CD4-positive, alpha-beta T cell treated with Interleukin-17A for 1 hour (primary cell): ENCODE data around the gene DUS1L.

Source experiments
- DNase-seq: peaks from one replicate; pipeline ENCODE4 v3.0.0-alpha.2; 2020

The DUS1L gene

DNA sequence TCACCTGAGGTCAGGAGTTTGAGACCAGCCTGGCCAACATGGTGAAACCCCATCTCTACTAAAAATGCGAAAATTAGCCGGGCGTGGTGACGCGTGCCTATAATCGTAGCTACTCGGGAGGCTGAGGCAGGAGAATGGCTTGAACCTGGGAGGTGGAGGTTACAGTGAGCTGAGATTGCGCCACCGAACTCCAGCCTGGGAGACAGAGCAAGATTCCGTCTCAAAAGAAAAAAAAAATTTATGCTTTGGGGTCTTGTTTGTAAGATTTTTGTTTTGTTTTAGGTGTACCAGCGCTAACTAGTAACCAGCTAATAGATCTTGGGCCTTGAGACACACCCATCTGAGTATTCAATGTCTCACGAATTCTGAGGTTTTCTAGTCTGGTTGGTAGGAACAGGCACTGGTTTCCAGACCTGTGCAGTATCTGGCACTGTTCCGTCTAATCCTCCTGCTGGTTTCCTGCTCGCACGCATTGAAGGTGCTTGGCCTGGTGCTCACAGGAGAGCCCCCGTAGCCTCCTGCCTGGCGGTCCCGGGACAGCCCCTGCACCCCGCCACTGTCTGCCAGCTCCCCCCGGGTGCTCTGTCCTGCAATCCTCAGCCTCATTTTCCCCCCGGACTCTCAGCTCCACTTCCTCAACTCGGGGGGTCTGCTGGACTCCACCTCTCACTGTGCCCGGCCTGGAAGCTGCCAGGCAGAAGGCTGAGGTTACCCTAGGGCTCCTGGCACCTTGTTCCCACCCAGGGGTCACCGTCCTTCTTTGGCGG lies 10.6 kb upstream of the DUS1L start:
- DNase-seq: no peak

GRCh38 chr17:82073446-82073845 lies 7.8 kb upstream of the DUS1L start:
- no peak for DNase-seq

DNA sequence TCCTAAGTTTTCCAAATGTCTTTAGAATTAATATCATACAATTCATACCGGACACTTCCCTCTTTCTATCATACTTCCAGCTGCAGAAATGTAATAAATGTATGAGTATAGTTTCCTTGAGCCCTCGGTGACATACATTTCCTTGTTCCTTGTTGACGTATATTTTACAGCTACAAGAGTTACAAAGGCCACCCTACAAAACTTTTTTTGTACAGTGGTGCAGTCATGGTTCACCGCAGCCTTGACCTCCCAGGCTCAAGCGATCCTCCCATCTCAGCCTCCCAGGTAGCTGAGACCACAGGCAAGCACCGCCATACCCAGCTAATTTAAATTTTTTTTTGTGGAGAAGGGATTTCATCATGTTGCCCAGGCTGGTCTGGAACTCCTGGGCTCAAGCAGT lies 7.2 kb upstream of the DUS1L start:
- no peak for DNase-seq

DNA sequence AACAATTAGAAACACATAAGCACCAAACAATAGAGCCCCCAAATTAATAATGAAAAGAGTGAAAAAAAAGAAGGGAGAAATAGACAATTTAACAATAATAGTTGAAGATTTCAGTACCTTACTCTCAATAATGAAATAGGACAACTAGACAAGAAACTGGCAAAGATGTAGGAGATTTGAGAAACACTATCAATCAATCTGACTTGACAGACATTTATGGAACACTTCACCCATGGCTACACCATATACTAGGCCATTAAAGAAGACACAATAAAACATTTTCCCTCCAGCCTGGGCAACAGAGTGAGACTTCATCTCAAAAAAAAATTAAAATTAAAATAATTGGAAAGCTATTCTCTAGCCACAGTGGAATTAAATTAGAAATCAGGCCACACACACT lies 5.0 kb upstream of the DUS1L start:
- no peak for DNase-seq

DNA sequence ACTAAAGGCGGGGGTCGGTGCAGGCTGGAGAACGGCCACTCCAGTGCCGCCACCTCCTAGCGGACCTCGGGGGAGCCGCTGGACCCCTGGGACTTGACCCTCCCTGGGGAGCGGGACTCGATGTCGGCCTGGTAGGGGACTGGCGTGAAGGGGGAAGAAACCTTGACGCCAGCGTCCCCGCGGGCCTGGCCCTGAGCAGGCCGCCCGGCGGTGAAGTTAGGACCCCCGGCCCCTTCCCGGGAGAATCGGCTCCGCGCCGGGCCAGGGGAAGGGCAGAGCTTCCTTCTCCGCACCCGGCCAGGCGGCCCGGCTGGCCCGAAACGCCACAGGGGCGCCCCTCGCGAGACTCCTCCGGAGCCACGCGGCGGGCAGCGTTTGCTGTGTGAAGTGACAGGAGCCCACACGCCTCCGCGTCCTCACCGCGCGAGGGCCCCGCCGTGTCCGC lies 389 bp downstream of the DUS1L start:
- no peak for DNase-seq

GRCh38 chr17:82064433-82065192 lies 991 bp downstream of the DUS1L start:
- no peak for DNase-seq

DNA sequence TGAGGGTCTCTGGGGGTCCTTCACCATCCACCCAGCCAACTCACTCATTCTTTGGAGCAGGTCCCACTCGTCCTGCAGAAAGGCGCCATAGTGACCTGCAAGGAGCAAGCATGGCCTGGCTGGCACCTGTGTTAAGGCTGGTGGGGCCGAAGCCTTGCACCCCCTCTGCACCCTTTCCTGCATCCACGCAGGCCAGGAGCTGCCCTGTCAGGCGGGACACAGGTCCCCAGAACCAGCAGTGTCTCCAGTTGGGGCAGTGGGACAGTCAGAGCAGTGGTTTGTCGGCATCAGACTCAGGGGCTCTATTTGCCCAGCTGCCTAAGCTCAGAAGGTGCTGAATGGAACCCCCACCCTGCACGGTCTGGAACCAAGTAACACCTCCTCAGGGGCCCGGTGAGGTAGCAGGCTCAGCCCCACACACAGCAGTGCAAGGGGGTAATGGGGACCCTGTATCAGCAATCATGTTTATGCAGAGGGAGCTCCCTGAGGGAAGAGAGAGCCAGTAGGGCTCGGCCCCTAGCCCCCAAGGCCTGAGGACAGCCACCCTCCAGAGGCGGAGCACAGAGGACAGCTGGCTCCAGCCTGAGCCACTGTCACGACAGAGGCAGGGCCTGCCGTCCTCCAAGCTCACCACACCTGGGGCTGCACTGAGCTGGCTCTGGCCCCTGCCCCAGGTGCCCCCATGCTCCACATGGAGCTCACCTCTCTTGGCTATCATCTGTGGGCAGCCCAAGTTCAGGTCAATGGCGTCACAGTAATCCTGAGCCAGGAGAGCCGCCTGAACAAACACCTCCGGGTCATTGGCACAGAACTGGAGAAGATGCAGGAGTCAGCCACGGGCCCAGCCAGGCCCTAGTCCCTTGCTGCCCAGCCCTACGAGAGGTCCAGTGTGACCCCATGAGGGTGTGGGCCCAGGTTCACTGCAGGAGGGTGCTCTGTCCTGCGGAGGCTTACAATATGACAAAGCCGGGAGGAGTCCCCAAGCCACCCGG lies 1.9 kb downstream of the DUS1L start:
- DNase-seq: no peak

DNA sequence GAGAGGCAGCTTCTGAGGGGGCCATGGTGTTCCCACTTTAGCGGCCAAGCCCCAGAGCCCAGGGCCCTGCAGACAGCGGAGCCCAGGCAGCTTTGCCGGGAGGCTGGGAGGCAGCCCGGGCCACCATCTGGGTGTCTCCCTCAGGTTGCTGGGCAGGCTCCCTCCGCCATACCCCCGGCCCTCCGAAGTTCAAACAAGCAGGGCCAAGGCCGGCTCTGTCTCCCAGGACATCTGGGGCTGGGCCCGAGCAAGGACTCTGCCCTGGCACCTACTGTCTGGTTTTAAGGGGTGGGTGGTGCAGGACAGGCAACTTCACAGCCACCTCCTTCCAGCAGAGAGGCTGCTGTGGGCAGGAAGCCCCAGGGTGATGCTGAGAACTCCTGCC lies 2.6 kb downstream of the DUS1L start:
- DNase-seq: no peak

- no peak for DNase-seq
Measured at GRCh38 chr17:82062076-82062983, 3.3 kb downstream of the DUS1L start.

DNA sequence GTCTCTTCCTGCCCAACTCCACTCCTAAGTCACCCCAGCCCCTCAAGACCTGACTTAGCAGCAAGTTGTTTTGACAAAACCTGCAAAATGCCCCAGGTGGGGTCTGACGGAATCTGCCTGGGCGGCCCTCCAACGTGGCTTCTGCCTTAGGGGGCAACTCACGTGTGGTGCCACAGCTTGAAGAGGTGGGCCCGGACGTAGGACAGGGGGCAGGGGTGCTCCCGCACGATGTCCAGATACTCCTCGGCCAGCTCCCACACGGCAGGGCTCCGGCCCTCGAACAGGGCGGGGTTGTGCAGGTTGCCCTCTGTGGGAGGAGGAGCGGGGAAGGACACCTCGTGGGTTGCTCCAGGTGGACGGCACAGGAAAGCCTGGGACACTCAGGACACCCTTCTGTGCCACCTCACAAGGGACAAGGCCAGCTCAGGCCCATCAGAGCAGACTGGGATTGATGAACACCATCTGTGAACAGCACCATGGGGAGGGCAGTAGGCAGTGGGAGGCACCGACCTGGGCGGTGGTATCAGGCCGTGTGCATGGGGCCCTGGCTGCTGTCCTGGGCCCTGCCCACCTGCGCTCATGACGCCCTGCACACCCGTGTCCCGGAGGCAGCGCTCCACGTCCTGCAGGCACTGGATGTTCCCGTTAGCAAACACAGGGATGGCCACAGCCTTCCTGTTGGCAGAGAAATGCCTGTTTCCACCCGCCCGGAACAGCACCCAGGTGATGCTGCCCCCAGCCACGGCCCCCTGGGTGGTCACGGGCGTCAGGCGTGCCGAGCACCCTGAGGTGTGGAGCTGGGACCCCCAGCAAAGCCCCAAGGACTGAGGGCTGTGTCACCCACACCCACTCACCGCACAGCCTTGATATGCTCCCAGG lies 4.3 kb downstream of the DUS1L start:
- DNase-seq: no peak

GRCh38 chr17:82060614-82061013 lies 5.0 kb downstream of the DUS1L start:
- DNase-seq: no peak

DNA sequence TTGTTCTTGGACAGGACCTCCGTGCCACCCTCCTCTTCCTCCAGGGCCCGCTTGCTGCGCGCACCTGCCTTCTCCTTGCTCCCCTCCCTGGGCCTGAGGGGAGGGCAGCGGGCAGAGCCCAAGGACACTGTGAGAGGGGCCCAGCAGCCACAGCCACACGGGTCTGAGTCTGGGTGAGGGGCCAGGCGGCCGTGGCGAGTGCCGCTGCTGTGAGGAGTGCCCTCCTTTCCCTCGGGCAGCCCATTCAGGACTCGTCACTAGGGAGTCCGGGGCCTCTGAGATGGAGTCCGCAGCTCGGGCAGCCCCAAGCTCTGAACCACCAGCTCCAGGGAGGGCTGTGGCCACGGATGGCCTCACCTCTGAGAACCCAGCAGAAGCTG lies 5.6 kb downstream of the DUS1L start:
- DNase-seq: no peak

GRCh38 chr17:82059272-82060000 lies 6.2 kb downstream of the DUS1L start:
- no peak for DNase-seq

- DNase-seq: no peak
Measured at GRCh38 chr17:82058855-82059249, 6.8 kb downstream of the DUS1L start.

GRCh38 chr17:82058230-82058854 lies 7.3 kb downstream of the DUS1L start:
- DNase-seq: no peak

DNA sequence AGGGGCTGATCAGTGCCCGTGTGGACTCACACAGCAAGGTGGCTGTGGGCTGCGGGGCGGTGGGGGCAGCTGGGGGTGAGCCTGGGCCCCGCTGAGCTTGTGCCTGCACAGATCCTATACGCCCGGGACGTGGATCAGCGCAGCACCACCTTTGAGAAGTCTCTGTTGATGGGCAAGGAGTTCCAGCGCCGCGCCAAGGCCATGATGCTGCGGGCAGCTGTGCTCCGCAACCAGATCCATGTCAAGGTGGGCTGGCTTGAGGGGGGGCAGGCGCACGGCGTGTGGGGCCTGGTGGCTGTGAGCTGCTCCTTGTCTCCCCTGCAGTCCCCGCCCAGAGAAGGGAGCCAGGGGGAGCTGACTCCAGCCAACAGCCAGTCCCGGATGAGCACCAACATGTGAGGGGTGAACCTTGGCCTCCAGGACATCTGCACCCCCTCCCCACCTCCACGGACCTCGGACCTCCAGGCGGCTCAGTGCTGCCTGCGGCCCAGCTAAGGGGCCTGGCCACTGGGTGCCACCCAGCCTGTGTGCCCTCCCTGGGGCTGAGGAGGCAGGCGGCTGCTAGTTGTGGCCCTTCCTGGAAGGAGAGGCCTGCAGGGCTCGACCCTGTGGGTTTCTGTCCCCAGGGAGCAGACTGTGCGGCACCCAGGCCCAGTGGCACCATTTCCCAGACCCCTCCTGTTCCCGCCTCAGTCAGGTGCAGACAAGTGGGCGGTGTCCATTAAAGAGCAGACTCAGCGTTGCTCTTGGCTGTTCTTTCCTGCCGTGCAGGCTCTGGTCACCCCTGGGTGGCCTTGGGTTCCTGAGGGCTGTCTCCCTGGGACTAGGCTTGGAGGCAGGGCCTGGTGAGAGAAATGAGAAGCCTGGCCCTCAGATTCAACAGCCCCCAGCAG lies 8.6 kb downstream of the DUS1L start:
- DNase-seq: no peak

GRCh38 chr17:82055965-82056728 lies 9.5 kb downstream of the DUS1L start:
- DNase-seq: no peak
